Stimulated activated naive CD4-positive, alpha-beta T cell treated with Interleukin-2 at 50 U/mL for 16 hours (primary cell): ENCODE results near the gene ADAM30.
"Not testable (repeated sequence)": the region's sequence is repeated elsewhere in the genome, so short reads cannot be mapped to it uniquely, and the experiment has no call there.

Source experiments
- DNase-seq: peaks from one replicate; lab custom pipeline; 2025; lab: John Stamatoyannopoulos, UW

ADAM30 gene

DNA sequence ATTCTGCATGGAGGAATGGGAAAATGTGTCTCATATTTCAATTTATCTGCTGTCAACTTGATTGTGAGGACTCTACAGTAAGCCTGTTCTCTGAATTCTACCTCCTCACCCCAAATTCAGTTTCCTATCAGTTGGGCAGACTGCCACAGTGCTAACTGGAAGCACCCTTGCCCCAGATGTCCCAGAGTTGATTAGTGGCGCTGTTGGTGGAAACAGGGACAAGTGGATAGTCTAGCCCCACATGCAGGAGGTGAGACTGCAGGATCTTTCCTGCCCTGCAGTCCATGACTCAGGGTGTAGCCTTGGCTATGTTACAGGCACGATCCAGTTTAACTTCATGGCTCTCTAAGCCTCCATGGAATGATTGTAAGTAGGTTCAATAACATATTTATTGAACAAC, 22.1 kb downstream of the ADAM30 start:
- DNase-seq: no peak

GRCh38 chr1:119873135-119874015, 22.9 kb downstream of the ADAM30 start:
- no peak for DNase-seq

DNA sequence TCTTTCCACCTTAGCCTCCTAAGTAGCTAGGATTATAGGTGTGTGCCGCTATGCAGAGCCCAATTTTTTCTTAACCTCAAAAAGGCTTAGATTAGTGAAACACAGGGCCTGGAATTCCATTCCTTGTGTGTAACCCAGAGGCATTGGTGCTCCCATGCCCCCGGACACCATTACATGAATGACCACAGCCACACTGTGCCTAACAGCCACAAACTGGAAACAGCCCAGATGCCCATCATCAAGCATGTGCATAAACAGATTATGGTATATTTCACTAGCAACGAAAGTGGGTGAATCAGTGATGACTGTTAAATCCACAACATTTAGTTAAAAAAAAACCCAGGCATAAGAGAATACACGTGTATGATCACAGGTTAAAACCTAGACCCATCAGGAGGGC, 24.4 kb downstream of the ADAM30 start:
- no peak for DNase-seq

- peak; percentile 13 for DNase-seq
These were observed 25.3 kb downstream of the ADAM30 start for GRCh38 chr1:119870917-119871596.

GRCh38 chr1:119869995-119870394, 26.3 kb downstream of the ADAM30 start:
- DNase-seq: no peak

DNA sequence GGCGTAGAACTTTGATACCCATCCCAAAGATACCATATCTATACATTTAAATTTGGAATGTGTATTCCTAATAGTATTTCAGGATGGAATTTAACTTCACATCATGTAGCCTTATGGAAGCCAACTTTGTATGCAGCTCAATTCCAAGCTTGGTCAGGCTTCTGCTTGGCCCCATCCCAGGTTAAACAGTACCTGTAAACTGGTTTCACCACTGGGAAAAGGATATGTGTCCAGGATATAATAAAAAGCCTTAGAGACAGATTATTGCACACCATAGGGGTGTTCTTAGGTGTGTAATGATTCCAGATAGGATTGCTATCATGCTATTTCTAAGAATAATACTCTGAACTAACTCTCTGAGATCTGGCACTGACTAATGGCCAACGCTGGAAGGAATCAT, 28.1 kb downstream of the ADAM30 start:
- no peak for DNase-seq

GRCh38 chr1:119866451-119866850, 29.9 kb downstream of the ADAM30 start:
- no peak for DNase-seq

DNA sequence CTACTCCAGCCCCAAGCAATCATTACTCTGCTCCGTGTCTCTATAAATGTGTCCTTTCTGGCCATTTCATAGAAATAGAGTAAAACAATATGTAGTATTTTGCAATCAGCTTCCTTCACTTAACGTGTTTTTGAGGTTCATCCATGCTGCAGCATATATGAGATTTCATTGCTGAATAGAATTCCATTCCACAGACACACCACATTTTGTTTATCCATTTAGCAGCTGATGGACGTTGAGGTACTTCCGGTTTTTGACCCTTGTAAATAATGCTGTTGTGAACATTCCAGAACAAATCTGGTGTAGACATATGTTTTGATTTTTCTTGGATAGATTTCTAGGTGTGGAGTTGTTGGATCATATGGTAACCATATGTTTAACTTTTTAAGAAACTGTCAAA, 30.7 kb downstream of the ADAM30 start:
- DNase-seq: no peak

GRCh38 chr1:119862276-119862675, 34.0 kb downstream of the ADAM30 start:
- DNase-seq: no peak

DNA sequence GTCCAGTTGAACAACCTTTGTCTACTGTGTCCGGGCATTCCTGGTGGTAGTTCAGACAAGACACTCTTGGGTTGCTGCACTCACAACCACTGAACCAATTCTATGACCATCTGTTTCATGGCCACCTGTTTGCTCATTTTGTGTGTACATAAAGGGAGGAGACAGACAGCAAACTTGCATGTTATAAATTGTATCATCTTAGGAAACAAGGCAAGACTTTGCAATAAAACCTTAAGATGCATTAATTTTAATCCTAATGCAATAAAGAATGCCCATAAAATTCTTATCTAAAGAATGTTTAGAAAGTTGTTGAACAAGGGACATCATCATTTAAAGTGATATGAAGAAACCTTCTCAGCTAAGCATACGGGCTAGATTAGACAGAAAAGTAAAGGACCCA, 34.8 kb downstream of the ADAM30 start:
- DNase-seq: no peak

DNA sequence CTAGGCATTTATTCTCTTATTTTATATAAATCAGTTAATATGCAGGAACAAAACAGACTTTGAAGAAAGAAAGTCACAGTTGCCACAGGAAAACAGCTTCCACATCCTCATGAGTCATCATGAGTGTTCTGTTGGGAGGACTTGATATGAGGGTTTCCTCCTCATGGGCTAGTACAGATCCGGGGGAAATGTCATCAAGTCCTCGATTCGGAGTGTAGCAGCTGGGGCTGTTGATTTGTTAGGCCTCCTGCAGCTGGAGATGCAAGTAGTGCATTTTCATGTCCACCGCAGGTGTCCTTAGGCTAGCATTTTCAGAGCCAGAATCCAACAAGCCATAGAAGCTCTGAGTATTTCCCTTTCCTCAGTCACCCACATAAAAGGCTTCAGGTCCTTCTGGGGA, 36.7 kb downstream of the ADAM30 start:
- no peak for DNase-seq

DNA sequence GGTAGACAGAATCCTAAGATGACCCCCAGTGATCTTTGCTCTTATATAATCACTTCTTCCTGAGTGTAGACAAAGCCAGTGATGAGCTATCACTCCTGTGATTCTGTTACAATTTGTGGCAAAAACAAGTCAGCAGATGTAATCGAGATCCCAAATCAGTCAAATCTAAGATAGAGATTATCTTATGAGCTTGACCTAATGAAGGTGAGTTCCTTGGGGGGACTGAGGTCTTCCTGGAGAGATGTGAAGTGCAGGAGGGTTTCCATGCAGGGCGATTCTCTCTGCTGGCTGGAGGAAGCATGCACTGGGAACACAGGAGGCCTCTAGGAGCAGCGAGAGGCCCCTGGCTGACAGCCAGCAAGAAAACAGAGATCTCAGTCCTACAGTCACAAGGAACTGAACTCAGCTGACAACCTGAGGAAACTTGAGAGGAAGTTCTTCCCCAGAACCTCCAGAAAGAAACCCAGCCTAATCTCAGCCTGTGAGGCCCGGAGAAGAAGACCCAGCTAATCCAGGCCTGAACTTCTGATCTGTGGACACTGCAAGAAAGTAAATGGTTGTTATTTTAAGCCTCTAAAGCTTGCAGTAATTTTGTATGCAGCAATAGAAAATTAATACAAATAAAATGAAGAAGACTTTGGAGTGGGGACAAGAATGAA, 37.6 kb downstream of the ADAM30 start:
- not testable (repeated sequence) for DNase-seq

DNA sequence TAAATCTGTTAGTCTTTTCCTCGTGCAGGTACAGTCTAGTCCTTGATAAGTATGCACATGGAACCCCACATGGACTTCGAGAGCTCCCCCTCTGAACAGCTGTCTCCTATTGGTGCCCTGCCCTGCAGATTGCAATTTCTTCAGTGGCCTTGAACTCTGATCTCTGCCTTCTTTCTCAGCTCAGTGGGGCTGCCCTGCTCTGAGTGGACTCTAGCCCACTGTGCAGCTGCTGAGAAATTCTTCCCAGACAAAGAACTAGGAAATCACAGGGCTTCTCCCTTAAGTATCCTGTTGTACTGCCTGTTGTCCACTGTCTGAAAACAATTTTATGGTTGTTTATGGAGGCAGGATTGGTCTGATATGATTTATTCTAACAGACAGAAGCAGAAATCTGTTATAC, 38.2 kb downstream of the ADAM30 start:
- DNase-seq: no peak

GRCh38 chr1:119853155-119853554, 43.2 kb downstream of the ADAM30 start:
- DNase-seq: no peak

- DNase-seq: not testable (repeated sequence)
These were observed 52.1 kb downstream of the ADAM30 start for GRCh38 chr1:119844206-119844605.
